ENCODE data around the gene APOL4. TPM values are rescaled to one million over a fixed set of nuclear protein-coding genes. Genes with fewer than 3 reads are reported as not detected.
"Not testable (repeated sequence)": the region's sequence is repeated elsewhere in the genome, so short reads cannot be mapped to it uniquely, and the experiment has no call there.

The APOL4 gene
- total and polyA plus RNA-seq, 2 donors (not counting 1 experiment from before 2014, with no cell fraction given): 0.03 TPM; not detected in 1

GRCh38 chr22:36228944-36229343 is 27.3 kb upstream of the APOL4 start:
- Mint-ChIP-seq H3K9me3 (ENCODE audit: insufficient read depth) (no peaks in the 10 kb centered on the region), H3K4me3 (no peak overlapping the region), H3K27ac (no peak overlapping the region), H3K27me3 (no peaks in the 10 kb centered on the region), H3K4me1 (peaks cover 21% of the 10 kb centered on the region)
- ChIA-PET CTCF (interaction anchor here (1.6 kb wide), 1 partner anchor 9 kb away, joined by 3 read pairs; no protein-coding TSS in a partner anchor), POLR2A (no interaction called here)
- intact Hi-C loops (cut with micrococcal nuclease): no loop called here
- Histone ChIP-seq H3K4me1 (ENCODE audit: control insufficient read depth in 2 of 2, insufficient read depth in 2 of 2, low read length in 2 of 2) (peaks cover 10 to 12% of the 10 kb centered on the region in 2 donors), H3K79me2 (ENCODE audit: control insufficient read depth, insufficient read depth, low read length) (no peaks in the 10 kb centered on the region), H2AFZ (ENCODE audit: insufficient read depth, low read depth, low read length, poor library complexity, severe bottlenecking) (no peak overlapping the region), H3K27ac (ENCODE audit: low read length in 2 of 2) (no peak overlapping the region), H3K9me3 (ENCODE audit: control extremely low read depth in 1 of 3, control insufficient read depth in 2 of 3, insufficient read depth in 1 of 3, low read length in 2 of 3) (no peaks in the 10 kb centered on the region), H3K36me3 (replicated peaks in 1 of 2; ENCODE audit: control extremely low read depth in 1 of 2, control insufficient read depth in 1 of 2, extremely low read depth in 1 of 2, insufficient read depth in 2 of 2, low read length in 1 of 2) (peaks cover 3 to 42% of the 10 kb centered on the region in 2 experiments), H3K27me3 (replicated peaks in 1 of 4; ENCODE audit: control extremely low read depth in 1 of 4, control insufficient read depth in 3 of 4, insufficient read depth in 4 of 4, low read length in 3 of 4) (no peaks in the 10 kb centered on the region), H3K9ac (ENCODE audit: low read length) (no peak overlapping the region), H4K20me1 (ENCODE audit: control insufficient read depth, insufficient read depth, low read length, poor library complexity, severe bottlenecking) (no peaks in the 10 kb centered on the region), H3K4me3 (ENCODE audit: control extremely low read depth in 1 of 5, extremely low read depth in 1 of 5, insufficient read depth in 1 of 5, low read depth in 2 of 5, low read length in 4 of 5) (no peak overlapping the region), H3K4me2 (replicated peaks; ENCODE audit: low read depth, low read length, poor library complexity, severe bottlenecking) (no peak overlapping the region)
- WGBS (ENCODE audit: insufficient coverage): 90% methylated on average over 3 of the region's 7 CpGs
- DNase-seq (no peak), ATAC-seq (ENCODE audit: low read depth) (no peak)
- TF ChIP-seq, protein P1, sequence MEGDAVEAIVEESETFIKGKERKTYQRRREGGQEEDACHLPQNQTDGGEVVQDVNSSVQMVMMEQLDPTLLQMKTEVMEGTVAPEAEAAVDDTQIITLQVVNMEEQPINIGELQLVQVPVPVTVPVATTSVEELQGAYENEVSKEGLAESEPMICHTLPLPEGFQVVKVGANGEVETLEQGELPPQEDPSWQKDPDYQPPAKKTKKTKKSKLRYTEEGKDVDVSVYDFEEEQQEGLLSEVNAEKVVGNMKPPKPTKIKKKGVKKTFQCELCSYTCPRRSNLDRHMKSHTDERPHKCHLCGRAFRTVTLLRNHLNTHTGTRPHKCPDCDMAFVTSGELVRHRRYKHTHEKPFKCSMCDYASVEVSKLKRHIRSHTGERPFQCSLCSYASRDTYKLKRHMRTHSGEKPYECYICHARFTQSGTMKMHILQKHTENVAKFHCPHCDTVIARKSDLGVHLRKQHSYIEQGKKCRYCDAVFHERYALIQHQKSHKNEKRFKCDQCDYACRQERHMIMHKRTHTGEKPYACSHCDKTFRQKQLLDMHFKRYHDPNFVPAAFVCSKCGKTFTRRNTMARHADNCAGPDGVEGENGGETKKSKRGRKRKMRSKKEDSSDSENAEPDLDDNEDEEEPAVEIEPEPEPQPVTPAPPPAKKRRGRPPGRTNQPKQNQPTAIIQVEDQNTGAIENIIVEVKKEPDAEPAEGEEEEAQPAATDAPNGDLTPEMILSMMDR (IDR thresholded peaks at IDR 0.05): no peak
- no peak for TF ChIP-seq EZH2 (IDR thresholded peaks at IDR 0.05; ENCODE audit: borderline replicate concordance, insufficient read depth, low read depth, low read length, poor library complexity, severe bottlenecking)

- CTCF ChIA-PET: interaction anchor here (1.6 kb wide), 1 partner anchor 9 kb away, joined by 3 read pairs; no protein-coding TSS in a partner anchor
Measured at GRCh38 chr22:36228369-36228768, 26.8 kb upstream of the APOL4 start.

More at GRCh38 chr22:36228369-36228768, 26.8 kb upstream of the APOL4 start:
- H3K4me1 Mint-ChIP-seq: peaks cover 16% of the 10 kb centered on the region
- intact Hi-C loops (cut with micrococcal nuclease); H4K20me1 ChIP-seq (ENCODE audit: control insufficient read depth, insufficient read depth, low read length, poor library complexity, severe bottlenecking); POLR2A ChIA-PET; H3K79me2 ChIP-seq (ENCODE audit: control insufficient read depth, insufficient read depth, low read length); H3K27ac ChIP-seq (ENCODE audit: low read length in 2 of 2); H3K4me2 ChIP-seq (replicated peaks; ENCODE audit: low read depth, low read length, poor library complexity, severe bottlenecking); H3K27me3 Mint-ChIP-seq; H2AFZ ChIP-seq (ENCODE audit: insufficient read depth, low read depth, low read length, poor library complexity, severe bottlenecking); H3K4me3 ChIP-seq (ENCODE audit: control extremely low read depth in 1 of 5, extremely low read depth in 1 of 5, insufficient read depth in 1 of 5, low read depth in 2 of 5, low read length in 4 of 5); DNase-seq; ATAC-seq (ENCODE audit: low read depth); H3K27me3 ChIP-seq (replicated peaks in 1 of 4; ENCODE audit: control extremely low read depth in 1 of 4, control insufficient read depth in 3 of 4, insufficient read depth in 4 of 4, low read length in 3 of 4); H3K4me3 Mint-ChIP-seq; H3K9ac ChIP-seq (ENCODE audit: low read length); H3K9me3 Mint-ChIP-seq (ENCODE audit: insufficient read depth); H3K27ac Mint-ChIP-seq; H3K9me3 ChIP-seq (ENCODE audit: control extremely low read depth in 1 of 3, control insufficient read depth in 2 of 3, insufficient read depth in 1 of 3, low read length in 2 of 3): not testable (repeated sequence)
- no CpG with 5 or more reads among the region's 1 CpG for WGBS (ENCODE audit: insufficient coverage)
- Histone ChIP-seq H3K36me3 (replicated peaks in 1 of 2; ENCODE audit: control extremely low read depth in 1 of 2, control insufficient read depth in 1 of 2, extremely low read depth in 1 of 2, insufficient read depth in 2 of 2, low read length in 1 of 2) (peaks cover 3 to 42% of the 10 kb centered on the region in 2 experiments), H3K4me1 (ENCODE audit: control insufficient read depth in 2 of 2, insufficient read depth in 2 of 2, low read length in 2 of 2) (peaks cover 9 to 11% of the 10 kb centered on the region in 2 donors)
